Neural crest cell (in vitro differentiated cells): ENCODE results near the gene GOLGA8B. TPM values are rescaled to one million over a fixed set of nuclear protein-coding genes. Genes with fewer than 3 reads are reported as not detected.
"Not testable (repeated sequence)": the region's sequence is repeated elsewhere in the genome, so short reads cannot be mapped to it uniquely, and the experiment has no call there.

Experiments used
- DNase-seq: peaks from one replicate; pipeline ENCODE4 v3.0.0; 2021; ENCODE audit warnings: low read depth, mixed read lengths, low spot score
- H3K27ac Mint-ChIP-seq: one replicate; pipeline ENCODE4 v1.8.0; 2021; ENCODE audit warnings: mild to moderate bottlenecking, mixed read lengths; ENCODE audit not compliant: unreplicated experiment
- H3K27me3 Mint-ChIP-seq: 2 replicates; pipeline ENCODE4 v1.8.0; 2021; ENCODE audit warnings: low read depth, mild to moderate bottlenecking, mixed read lengths
- H3K36me3 Mint-ChIP-seq: 2 replicates; pipeline ENCODE4 v1.8.0; 2021; ENCODE audit warnings: low read depth, mild to moderate bottlenecking, mixed read lengths
- H3K4me1 Mint-ChIP-seq: 2 replicates; pipeline ENCODE4 v1.8.0; 2021; ENCODE audit warnings: mixed read lengths
- H3K4me3 Mint-ChIP-seq: one replicate; pipeline ENCODE4 v1.8.0; 2021; ENCODE audit warnings: mild to moderate bottlenecking, mixed read lengths
- H3K9me3 Mint-ChIP-seq: 2 replicates; pipeline ENCODE4 v1.8.0; 2021; ENCODE audit warnings: mixed read lengths
- CTCF ChIP-seq: fragments of 200-600 bp; sonication (generic); conservative IDR thresholded peaks from 2 replicates; pipeline ENCODE4 v1.5.0; 2021; ENCODE audit warnings: antibody characterized with exemption, mild to moderate bottlenecking
- total RNA-seq: library from RNA; stranded (reverse); gene quantifications from 2 replicates; pipeline ENCODE4 v1.2.1, GENCODE V29; 2021

GOLGA8B gene
- total RNA-seq, 1 donor from 2014 or later: 45.9 TPM

- Mint-ChIP-seq H3K4me3 (peak overlapping the region; percentile 85), H3K4me1 (peaks cover 7% of the 10 kb centered on the region), H3K36me3 (no peaks in the 10 kb centered on the region), H3K27ac (no peak overlapping the region), H3K9me3 (no peaks in the 10 kb centered on the region), H3K27me3 (peaks cover 30% of the 10 kb centered on the region)
- no peak for TF ChIP-seq CTCF
- no peak for DNase-seq
These were observed 735 bp downstream of the GOLGA8B start for GRCh38 chr15:34582461-34583371.

- not testable (repeated sequence) for H3K4me1 Mint-ChIP-seq, H3K36me3 Mint-ChIP-seq, H3K27ac Mint-ChIP-seq, H3K9me3 Mint-ChIP-seq, DNase-seq
- peak overlapping the region; percentile 85 for H3K4me3 Mint-ChIP-seq
- H3K27me3 Mint-ChIP-seq: peaks cover 30% of the 10 kb centered on the region
These were observed 1.6 kb downstream of the GOLGA8B start for GRCh38 chr15:34581687-34582460.

GRCh38 chr15:34581043-34581365, 2.4 kb downstream of the GOLGA8B start:
- peaks cover 26% of the 10 kb centered on the region for H3K27me3 Mint-ChIP-seq
- no peaks in the 10 kb centered on the region for H3K36me3 Mint-ChIP-seq
- H3K4me3 Mint-ChIP-seq: peak overlapping the region; percentile 85
- DNase-seq: no peak
- no peaks in the 10 kb centered on the region for H3K9me3 Mint-ChIP-seq
- no peak for TF ChIP-seq CTCF
- H3K27ac Mint-ChIP-seq: no peak overlapping the region
- peaks cover 7% of the 10 kb centered on the region for H3K4me1 Mint-ChIP-seq

- H3K4me3 Mint-ChIP-seq: peak overlapping the region; percentile 62
- peaks cover 21% of the 10 kb centered on the region for H3K27me3 Mint-ChIP-seq
- H3K4me1 Mint-ChIP-seq, H3K36me3 Mint-ChIP-seq, DNase-seq, H3K27ac Mint-ChIP-seq, H3K9me3 Mint-ChIP-seq: not testable (repeated sequence)
These were observed 3.0 kb downstream of the GOLGA8B start for GRCh38 chr15:34580251-34581042.

GRCh38 chr15:34578283-34578674, 5.2 kb downstream of the GOLGA8B start:
- peaks cover 8% of the 10 kb centered on the region for H3K27me3 Mint-ChIP-seq
- peaks cover 7% of the 10 kb centered on the region for H3K4me1 Mint-ChIP-seq
- peak overlapping the region; percentile 5 for H3K27ac Mint-ChIP-seq
- TF ChIP-seq CTCF: no peak
- H3K36me3 Mint-ChIP-seq: no peaks in the 10 kb centered on the region
- no peak for DNase-seq
- H3K4me3 Mint-ChIP-seq: peak overlapping the region; percentile 69
- no peaks in the 10 kb centered on the region for H3K9me3 Mint-ChIP-seq

- not testable (repeated sequence) for H3K4me1 Mint-ChIP-seq, H3K27ac Mint-ChIP-seq, H3K36me3 Mint-ChIP-seq, DNase-seq, H3K9me3 Mint-ChIP-seq, H3K27me3 Mint-ChIP-seq
- H3K4me3 Mint-ChIP-seq: peak overlapping the region; percentile 69
These were observed 5.7 kb downstream of the GOLGA8B start for GRCh38 chr15:34577658-34578282.

- H3K27ac Mint-ChIP-seq, DNase-seq, H3K27me3 Mint-ChIP-seq, H3K4me3 Mint-ChIP-seq, H3K36me3 Mint-ChIP-seq, H3K4me1 Mint-ChIP-seq, H3K9me3 Mint-ChIP-seq: not testable (repeated sequence)
These were observed 8.4 kb downstream of the GOLGA8B start for GRCh38 chr15:34575035-34575434.

GRCh38 chr15:34572921-34573320, 10.5 kb downstream of the GOLGA8B start:
- H3K27me3 Mint-ChIP-seq, H3K9me3 Mint-ChIP-seq, DNase-seq, H3K4me3 Mint-ChIP-seq, H3K36me3 Mint-ChIP-seq, H3K4me1 Mint-ChIP-seq, H3K27ac Mint-ChIP-seq: not testable (repeated sequence)

- H3K4me3 Mint-ChIP-seq, H3K36me3 Mint-ChIP-seq, H3K27ac Mint-ChIP-seq, DNase-seq, H3K4me1 Mint-ChIP-seq, H3K9me3 Mint-ChIP-seq, H3K27me3 Mint-ChIP-seq: not testable (repeated sequence)
These were observed 11.3 kb downstream of the GOLGA8B start for GRCh38 chr15:34572019-34572641.
